GM23338 (cell line): Measurements from ENCODE around the gene RNF152.

Experiments
- CREB1 ChIP-seq: fragments of 250-450 bp; sonication (Bioruptor Pico); IDR thresholded peaks from 2 replicates; pipeline ENCODE4 v1.5.0; 2020; ENCODE audit warnings: low read depth, mild to moderate bottlenecking, moderate library complexity
- EZH2 ChIP-seq: fragments of 200-600 bp; sonication (generic); IDR thresholded peaks from one replicate; pipeline ENCODE4 v1.8.0; 2017; ENCODE audit warnings: antibody characterized with exemption, mild to moderate bottlenecking, low read depth; ENCODE audit not compliant: unreplicated experiment
- EZH2phosphoT487 ChIP-seq: fragments of 200-600 bp; sonication (generic); IDR thresholded peaks from one replicate; pipeline ENCODE4 v1.8.1; 2018; ENCODE audit warnings: antibody characterized with exemption; ENCODE audit not compliant: unreplicated experiment
- POLR2AphosphoS5 ChIP-seq: IDR thresholded peaks from 2 replicates; pipeline ENCODE4 v1.6.1; 2016; ENCODE audit warnings: antibody characterized with exemption, low read depth
- REST ChIP-seq: IDR thresholded peaks from one replicate; pipeline ENCODE4 v1.6.1; 2018; ENCODE audit warnings: antibody characterized with exemption; ENCODE audit not compliant: unreplicated experiment
- STAT1 ChIP-seq: IDR thresholded peaks from one replicate; pipeline ENCODE4 v1.6.1; 2016; ENCODE audit warnings: antibody characterized with exemption; ENCODE audit not compliant: unreplicated experiment
- ZNF331 ChIP-seq: fragments of 250-450 bp; sonication (Bioruptor Pico); IDR thresholded peaks from 2 replicates; pipeline ENCODE4 v1.5.0; 2020; ENCODE audit warnings: low read depth, mild to moderate bottlenecking, moderate library complexity
- TF ChIP-seq, protein P1 (sequence below), 2 experiments: fragments of 200-600 bp in 1 of 2; sonication (generic) in 1 of 2; conservative IDR thresholded peaks; 2 replicates each; pipeline versions ENCODE4 v1.5.1 to v1.6.1; 2016 to 2017; ENCODE audit warnings: antibody characterized with exemption in 2 of 2, low read depth in 2 of 2, mild to moderate bottlenecking in 2 of 2, moderate library complexity in 1 of 2
- TF ChIP-seq, protein P2 (sequence below): IDR thresholded peaks from 2 replicates; pipeline ENCODE4 v1.6.1; 2016; ENCODE audit warnings: antibody characterized with exemption

GRCh38 chr18:61861372-61861771 lies 31.4 kb downstream of the RNF152 start:
- no peak for TF ChIP-seq POLR2AphosphoS5
- TF ChIP-seq, protein P1, sequence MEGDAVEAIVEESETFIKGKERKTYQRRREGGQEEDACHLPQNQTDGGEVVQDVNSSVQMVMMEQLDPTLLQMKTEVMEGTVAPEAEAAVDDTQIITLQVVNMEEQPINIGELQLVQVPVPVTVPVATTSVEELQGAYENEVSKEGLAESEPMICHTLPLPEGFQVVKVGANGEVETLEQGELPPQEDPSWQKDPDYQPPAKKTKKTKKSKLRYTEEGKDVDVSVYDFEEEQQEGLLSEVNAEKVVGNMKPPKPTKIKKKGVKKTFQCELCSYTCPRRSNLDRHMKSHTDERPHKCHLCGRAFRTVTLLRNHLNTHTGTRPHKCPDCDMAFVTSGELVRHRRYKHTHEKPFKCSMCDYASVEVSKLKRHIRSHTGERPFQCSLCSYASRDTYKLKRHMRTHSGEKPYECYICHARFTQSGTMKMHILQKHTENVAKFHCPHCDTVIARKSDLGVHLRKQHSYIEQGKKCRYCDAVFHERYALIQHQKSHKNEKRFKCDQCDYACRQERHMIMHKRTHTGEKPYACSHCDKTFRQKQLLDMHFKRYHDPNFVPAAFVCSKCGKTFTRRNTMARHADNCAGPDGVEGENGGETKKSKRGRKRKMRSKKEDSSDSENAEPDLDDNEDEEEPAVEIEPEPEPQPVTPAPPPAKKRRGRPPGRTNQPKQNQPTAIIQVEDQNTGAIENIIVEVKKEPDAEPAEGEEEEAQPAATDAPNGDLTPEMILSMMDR (conservative IDR thresholded peaks at IDR 0.05; ENCODE audit: low read depth in 2 of 2), result no peak
- no peak for TF ChIP-seq EZH2phosphoT487
- no peak for TF ChIP-seq EZH2
- TF ChIP-seq REST, result no peak
- no peak for TF ChIP-seq CREB1 (CRISPR knock-in tag)
- TF ChIP-seq, protein P2, sequence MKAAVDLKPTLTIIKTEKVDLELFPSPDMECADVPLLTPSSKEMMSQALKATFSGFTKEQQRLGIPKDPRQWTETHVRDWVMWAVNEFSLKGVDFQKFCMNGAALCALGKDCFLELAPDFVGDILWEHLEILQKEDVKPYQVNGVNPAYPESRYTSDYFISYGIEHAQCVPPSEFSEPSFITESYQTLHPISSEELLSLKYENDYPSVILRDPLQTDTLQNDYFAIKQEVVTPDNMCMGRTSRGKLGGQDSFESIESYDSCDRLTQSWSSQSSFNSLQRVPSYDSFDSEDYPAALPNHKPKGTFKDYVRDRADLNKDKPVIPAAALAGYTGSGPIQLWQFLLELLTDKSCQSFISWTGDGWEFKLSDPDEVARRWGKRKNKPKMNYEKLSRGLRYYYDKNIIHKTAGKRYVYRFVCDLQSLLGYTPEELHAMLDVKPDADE, result no peak
- no peak for TF ChIP-seq ZNF331 (CRISPR knock-in tag)
- TF ChIP-seq STAT1, result no peak
